Activated naive CD4-positive, alpha-beta T cell (primary cell): ENCODE data around the gene ZNF516.
"Not testable (repeated sequence)": the region's sequence is repeated elsewhere in the genome, so short reads cannot be mapped to it uniquely, and the experiment has no call there.

Experiments used
- DNase-seq, 4 experiments: peaks; one replicate each; lab custom pipeline; 2025; lab: John Stamatoyannopoulos, UW

Gene ZNF516, protein sequence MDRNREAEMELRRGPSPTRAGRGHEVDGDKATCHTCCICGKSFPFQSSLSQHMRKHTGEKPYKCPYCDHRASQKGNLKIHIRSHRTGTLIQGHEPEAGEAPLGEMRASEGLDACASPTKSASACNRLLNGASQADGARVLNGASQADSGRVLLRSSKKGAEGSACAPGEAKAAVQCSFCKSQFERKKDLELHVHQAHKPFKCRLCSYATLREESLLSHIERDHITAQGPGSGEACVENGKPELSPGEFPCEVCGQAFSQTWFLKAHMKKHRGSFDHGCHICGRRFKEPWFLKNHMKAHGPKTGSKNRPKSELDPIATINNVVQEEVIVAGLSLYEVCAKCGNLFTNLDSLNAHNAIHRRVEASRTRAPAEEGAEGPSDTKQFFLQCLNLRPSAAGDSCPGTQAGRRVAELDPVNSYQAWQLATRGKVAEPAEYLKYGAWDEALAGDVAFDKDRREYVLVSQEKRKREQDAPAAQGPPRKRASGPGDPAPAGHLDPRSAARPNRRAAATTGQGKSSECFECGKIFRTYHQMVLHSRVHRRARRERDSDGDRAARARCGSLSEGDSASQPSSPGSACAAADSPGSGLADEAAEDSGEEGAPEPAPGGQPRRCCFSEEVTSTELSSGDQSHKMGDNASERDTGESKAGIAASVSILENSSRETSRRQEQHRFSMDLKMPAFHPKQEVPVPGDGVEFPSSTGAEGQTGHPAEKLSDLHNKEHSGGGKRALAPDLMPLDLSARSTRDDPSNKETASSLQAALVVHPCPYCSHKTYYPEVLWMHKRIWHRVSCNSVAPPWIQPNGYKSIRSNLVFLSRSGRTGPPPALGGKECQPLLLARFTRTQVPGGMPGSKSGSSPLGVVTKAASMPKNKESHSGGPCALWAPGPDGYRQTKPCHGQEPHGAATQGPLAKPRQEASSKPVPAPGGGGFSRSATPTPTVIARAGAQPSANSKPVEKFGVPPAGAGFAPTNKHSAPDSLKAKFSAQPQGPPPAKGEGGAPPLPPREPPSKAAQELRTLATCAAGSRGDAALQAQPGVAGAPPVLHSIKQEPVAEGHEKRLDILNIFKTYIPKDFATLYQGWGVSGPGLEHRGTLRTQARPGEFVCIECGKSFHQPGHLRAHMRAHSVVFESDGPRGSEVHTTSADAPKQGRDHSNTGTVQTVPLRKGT

GRCh38 chr18:76495006-76495370 lies at the start of gene ZNF516:
TSS of gene ZNF516 (minus strand) at chr18:76495242. CDS start at chr18:76443054, 52,188 bp downstream.
- DNase-seq, result peak in 1 of 4 experiments; percentile 39

DNA sequence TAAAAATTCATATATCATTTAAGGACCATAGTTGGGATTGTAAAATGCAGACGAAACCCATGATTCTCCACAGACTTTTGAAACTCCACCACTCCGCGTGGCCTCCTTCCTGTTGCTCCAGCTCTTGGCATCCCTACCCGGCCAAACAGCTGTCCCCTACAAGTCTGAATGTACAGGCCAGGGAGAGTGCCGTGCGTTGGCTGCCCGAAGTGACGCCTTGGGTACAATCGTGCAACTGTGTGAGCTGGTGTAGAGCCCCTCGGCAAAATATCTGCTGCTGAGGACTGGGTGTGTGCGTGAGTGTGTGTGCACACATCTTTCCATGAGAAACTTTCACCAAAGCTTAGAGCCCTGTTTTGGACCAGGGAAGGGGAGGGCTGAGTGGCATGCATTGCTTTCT lies 43.8 kb upstream of the ZNF516 start:
- DNase-seq, result no peak

DNA sequence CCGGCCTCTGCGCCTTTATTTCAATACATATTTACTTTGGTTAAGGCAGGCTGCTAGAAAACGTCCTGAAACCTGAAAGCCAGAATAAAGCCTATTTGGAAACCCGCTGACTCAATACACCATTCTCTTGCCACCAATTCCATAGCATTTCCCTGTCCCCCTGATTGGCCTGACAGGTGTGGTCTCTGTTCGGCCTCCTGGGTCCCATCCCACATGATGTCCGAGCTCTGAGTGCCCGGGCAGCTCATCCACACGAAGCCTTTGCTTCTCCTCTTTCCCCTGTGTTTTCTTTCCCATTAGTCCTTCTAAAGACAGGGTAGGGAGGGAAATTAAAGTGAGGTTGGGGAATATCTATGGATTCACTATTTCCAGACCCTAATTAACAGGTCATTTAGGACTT lies 42.6 kb upstream of the ZNF516 start:
- no peak for DNase-seq

DNA sequence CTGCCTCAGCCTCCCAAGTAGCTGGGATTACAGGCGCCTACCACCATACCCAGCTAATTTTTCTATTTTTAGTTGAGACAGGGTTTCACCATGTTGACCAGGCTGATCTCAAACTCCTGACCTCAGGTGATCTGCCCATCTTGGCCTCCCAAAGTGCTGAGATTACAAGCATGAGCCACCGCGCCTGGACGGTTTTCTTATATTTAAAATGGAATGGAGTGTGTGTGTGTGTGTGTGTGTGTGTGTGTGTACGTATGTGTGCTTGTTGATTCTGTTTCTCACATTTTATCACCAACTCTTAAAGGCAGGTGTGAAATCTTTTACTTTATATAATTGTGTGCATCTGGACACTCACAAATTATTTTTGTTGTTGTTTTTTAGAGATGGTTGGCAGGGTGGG lies 41.6 kb upstream of the ZNF516 start:
- DNase-seq, result not testable (repeated sequence)

GRCh38 chr18:76532875-76533274 lies 37.8 kb upstream of the ZNF516 start:
- no peak for DNase-seq

DNA sequence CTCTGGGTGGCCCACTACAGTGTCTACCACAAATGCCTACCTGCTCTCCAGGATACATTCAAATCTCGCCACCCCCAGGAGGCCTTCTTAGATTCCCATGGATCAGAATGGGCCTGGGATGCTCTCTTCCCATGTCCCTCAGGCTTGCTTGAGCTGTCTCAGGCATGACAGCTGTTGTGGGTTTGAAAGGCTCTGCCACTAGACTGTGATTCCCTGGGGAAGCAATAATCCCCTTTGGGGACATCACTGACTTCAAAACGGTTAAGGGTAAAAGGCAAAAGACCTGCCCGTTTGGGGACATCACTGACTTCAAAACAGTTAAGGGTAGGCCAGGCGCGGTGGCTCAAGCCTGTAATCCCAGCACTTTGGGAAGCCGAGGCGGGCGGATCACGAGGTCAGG lies 35.8 kb upstream of the ZNF516 start:
- no peak for DNase-seq

DNA sequence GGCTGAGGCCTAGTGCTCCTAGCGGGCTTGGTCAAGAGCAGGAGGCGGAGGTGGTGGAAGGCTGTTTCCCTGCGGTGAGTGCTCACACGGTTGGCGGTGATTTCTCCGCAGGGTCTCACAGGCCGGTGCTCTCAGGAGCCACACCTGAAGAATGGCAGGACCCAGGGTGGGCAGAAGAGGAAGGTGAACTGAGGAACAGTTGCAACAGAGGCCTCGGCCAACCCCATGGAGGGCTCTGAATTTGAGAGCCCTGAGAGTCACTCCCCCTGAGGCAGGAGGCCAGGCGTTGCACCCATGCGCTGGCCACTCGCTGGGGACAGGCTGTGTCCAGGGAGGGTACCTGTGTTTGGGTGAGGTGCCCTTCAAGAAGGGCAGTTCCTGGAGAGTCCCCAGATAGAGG lies 35.3 kb upstream of the ZNF516 start:
- DNase-seq, result no peak

- no peak for DNase-seq
These were observed 34.4 kb upstream of the ZNF516 start for GRCh38 chr18:76529433-76529811.

DNA sequence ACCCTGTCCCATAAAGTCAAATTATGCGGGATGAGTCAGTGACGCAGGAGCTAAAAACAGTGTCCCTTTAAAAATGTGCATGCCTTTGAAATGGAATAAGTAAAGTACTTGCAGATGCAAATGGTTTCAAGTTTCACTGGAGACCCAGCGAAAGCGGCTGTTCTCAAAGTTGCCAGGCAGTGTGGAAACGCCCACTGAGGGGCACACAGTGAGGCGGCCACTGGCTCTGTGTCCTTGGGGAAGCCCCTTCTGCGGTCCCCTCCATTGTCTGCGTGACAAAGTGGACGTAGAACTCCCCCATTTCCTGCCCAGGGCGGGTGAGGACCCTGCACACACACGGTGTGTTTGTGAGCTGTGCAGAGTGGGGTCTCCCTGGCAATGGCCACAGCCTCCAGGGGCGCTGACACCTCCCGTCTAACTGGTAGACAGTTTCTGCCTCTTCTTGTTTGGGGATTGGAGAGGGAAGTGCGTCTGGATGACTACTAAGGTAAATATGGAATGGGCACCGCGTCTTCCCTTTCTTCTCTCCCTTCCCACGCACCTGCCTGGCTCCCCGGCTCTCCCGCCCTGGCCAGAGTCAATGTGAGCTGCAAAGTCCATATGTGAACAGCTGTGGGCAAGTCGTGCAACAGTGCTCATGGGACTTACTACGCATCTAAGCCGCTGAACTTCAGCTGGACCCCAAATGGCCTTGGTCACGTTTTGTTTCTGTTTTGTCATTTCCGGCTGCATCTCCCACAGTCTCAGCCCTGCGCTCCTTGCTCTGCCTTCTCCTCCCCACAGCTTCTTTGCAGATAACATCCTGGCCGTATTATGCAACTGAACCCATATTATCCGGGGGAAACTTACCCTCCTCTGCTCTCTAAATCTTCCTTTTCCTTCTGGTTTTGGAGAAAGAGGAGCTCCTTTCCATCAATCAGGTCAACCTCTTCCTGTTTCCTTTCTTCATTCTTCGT lies 33.7 kb upstream of the ZNF516 start:
- no peak for DNase-seq

GRCh38 chr18:76525911-76526310 lies 30.9 kb upstream of the ZNF516 start:
- no peak for DNase-seq

DNA sequence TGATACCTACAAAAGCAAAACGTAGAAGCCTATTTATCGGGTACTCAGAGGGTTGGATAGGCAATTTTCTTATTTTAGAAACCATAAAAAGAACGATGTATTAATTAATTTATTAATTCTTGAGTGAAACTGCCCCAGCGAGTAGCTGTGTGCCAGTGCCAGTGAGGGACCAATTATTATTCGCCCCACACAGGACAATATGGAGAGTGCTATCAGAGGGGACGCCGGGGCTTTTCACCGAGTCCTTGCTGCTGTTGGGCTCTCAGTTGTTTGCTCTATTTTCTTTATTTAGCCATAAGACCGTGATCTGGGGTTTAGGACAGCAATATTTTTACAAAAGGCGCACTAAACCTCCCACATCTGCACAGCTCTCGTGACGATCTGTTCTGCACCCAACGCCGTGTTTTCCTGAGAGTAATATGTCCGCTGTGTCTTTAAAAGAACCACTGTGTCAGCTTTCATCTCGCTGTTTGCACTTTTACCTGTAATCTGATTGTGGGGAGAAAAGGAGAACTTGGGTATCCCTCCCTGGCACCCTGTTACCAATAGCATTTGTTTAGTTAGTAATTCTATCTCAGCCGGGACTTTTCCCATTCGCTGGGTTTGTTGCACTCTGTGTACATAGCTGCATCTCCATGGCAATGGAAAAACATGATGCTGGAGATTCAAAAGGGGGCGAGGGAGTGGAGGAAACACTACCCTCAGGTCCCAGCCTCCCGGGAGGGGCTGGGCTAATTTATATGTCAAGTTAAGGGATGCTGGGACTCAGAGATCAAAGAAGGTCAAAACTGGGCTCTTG lies 30.1 kb upstream of the ZNF516 start:
- no peak for DNase-seq

GRCh38 chr18:76524477-76524876 lies 29.4 kb upstream of the ZNF516 start:
- DNase-seq, result no peak

DNA sequence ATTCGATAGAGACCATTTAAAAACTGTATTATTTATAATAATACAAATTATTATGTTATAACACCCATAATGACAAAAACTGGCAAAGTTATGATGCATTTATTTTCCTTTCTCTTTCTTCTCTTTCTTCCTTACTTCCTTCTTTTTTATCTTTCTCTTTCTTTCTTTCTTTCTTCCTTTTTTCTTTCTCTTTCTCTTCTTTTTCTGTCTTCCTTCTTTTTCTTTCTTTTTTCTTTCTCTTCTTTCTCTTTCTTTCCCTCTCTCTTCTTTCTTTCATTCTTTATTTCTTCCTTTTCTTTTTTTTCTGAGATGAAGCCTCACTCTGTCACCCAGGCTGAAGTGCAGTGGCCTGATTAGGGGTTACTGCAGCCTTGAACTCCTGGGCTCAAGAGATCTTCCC lies 27.5 kb upstream of the ZNF516 start:
- DNase-seq, result no peak

GRCh38 chr18:76522122-76522503 lies 27.1 kb upstream of the ZNF516 start:
- DNase-seq, result no peak

DNA sequence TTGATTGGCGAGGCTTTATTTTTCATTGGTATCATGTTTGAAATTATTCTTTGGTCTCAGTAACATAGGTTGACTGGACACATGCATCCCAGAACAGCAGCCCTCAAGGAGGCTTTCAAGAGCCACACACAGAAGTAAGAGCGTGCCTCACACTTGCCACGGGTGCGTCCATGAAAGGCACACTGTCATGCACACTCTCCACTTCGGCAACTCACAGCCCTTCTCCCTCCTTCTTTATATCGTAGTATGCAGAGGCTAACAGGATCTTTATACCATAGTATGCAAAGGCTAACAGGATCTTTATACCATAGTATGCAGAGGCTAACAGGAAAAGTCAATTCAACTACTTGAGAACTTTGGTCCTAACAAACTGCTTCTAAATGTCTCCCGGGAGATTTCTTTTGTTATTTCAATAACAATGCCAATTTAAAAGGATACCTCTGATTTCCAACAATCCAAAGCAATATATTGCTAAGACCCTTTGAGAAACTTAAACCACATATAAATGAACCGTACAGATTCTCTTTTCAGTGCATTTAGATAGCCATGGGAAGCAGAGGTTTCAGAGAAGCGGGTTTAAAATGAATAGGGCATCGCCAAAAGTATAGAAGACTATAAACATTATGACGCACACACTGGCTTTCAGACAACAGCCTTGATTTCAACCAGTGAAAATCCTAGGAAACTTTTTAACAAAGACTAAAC lies 26.5 kb upstream of the ZNF516 start:
- no peak for DNase-seq

- no peak for DNase-seq
These were observed 24.0 kb upstream of the ZNF516 start for GRCh38 chr18:76518860-76519538.

GRCh38 chr18:76518123-76518859 lies 23.2 kb upstream of the ZNF516 start:
- no peak for DNase-seq

DNA sequence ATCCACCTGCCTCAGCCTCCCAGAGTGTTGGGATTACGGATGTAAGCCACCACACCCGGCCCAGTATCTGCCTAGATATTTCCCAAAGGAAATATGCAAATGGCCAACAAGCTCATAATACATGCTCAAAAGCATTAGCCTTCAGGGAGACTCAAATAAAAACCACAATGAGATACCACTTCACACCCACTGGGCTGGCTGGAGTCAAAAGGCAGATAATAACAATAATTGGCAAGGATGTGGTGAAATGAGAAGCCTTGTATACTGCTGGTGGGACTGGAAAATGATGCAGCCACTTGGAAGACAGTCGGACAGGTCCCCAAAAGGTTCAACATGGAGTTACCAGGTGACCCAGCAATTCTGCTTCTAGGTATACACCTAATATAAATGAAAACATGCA lies 20.5 kb upstream of the ZNF516 start:
- no peak for DNase-seq

DNA sequence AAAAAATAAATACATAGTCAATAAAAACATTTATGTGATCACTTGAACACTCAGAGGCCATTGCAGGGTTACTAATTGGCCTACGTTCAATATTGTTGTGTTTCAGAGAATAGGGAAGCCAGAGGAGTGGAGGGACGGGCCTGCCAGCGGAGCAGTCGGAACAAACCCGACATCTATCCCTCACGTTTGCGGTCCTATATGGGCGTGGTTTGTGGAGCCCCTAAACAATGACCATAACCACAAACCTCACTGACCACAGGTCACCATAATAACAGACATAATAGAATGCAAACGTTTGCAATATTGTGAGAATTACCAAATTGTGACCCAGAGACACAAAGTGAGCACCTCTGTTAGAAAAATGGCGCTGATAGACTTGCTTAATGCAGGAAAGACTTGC lies 19.5 kb upstream of the ZNF516 start:
- no peak for DNase-seq
